Aorta (tissue), 5 donors: ENCODE measurements around the gene EGFL7. TPM values are rescaled to one million over a fixed set of nuclear protein-coding genes. Genes with fewer than 3 reads are reported as not detected.
A peak's percentile ranks its signal among the peaks of the same experiment; 100 is the strongest.

Experiments used
- ATAC-seq: fragments of 200-7000 bp; cut with Tn5 transposase; one replicate; pipeline ENCODE4 v1.9.1; 2022; ENCODE audit warnings: moderate library complexity; ENCODE audit not compliant: low FRiP score
- DNase-seq, 2 donors: peaks; one replicate each; pipeline ENCODE4 v3.0.0-alpha.2; 2020
- H3K27ac ChIP-seq, 2 donors: one replicate each; pipeline ENCODE4 v1.5.1; 2013; ENCODE audit warnings: low read length in 2 of 2, mild to moderate bottlenecking in 2 of 2, moderate library complexity in 2 of 2, control low read depth in 1 of 2, inconsistent platforms in 1 of 2, low read depth in 1 of 2
- H3K27me3 ChIP-seq, 2 donors: one replicate each; pipeline ENCODE4 v1.6.1; 2013; ENCODE audit warnings: control low read depth in 1 of 2, low read length in 1 of 2, mild to moderate bottlenecking in 1 of 2, moderate library complexity in 1 of 2; ENCODE audit not compliant: insufficient read depth in 2 of 2, control insufficient read depth in 1 of 2
- H3K36me3 ChIP-seq, 2 donors: one replicate each; pipeline ENCODE4 v1.6.1; 2013; ENCODE audit warnings: control low read depth in 1 of 2, low read length in 1 of 2, mild to moderate bottlenecking in 1 of 2; ENCODE audit not compliant: insufficient read depth in 2 of 2, control insufficient read depth in 1 of 2
- H3K4me1 ChIP-seq, 2 donors: one replicate each; pipeline ENCODE4 v1.6.1; 2013; ENCODE audit warnings: low read length in 2 of 2, control low read depth in 1 of 2, mild to moderate bottlenecking in 1 of 2, moderate library complexity in 1 of 2; ENCODE audit not compliant: insufficient read depth in 2 of 2, control insufficient read depth in 1 of 2
- H3K4me3 ChIP-seq, 2 donors: one replicate each; pipeline ENCODE4 v1.5.1; 2013; ENCODE audit warnings: low read length in 2 of 2, control low read depth in 1 of 2, mild to moderate bottlenecking in 1 of 2
- H3K9me3 ChIP-seq: one replicate; pipeline ENCODE4 v1.6.1; 2013; ENCODE audit warnings: mild to moderate bottlenecking, low read length; ENCODE audit not compliant: control insufficient read depth
- WGBS, 2 donors: extraction: QIAGEN DNeasy Blood & Tissue Kit; methylation state at CpG; one replicate each; pipeline ENCODE4 v1.1.7; 2013; 5-methylcytosine and 5-hydroxymethylcytosine counted together
- intact Hi-C, 2 donors: fragments of 100-400 bp; cut with DNase I; formaldehyde crosslinking; loops; one replicate each; pipeline versions ENCODE4 v1.14.2 to v1.15.0; 2022
- polyA plus RNA-seq, 2 donors: library from polyadenylated mRNA; stranded (reverse); fragments of 200-250 nt; gene quantifications; one replicate each; pipeline ENCODE4 v1.2.3, GENCODE V29; 2013
- total RNA-seq, 2 donors: library from RNA; stranded (reverse); fragmentation: NEBNext Ultra II Directional; extraction: Animal tissue kit (Norgen Biotek cat#: 25700); gene quantifications; one replicate each; pipeline ENCODE4 v1.2.1, GENCODE V29; 2021
- donor health status: healthy with polysubstance abuse.
- donor health status: Bipolar disorder and iron deficiency.
- donor health status: DM: no; HTN: no; CAD: no.
- donor health status: DM: no; HTN: no; CAD: no.
- donor health status: DM: yes; HTN: yes; CAD: no.

The EGFL7 gene
- total and polyA plus RNA-seq, 4 donors = 13.1 to 308 (median 55.3) TPM

- ATAC-seq = no peak
- 90 to 94% methylated on average over 15 to 19 of the region's 19 CpGs for WGBS, 2 donors
- no peak for DNase-seq
- no peaks in the 10 kb centered on the region for H3K9me3 ChIP-seq
- no peaks in the 10 kb centered on the region for H3K27me3 ChIP-seq
- H3K36me3 ChIP-seq = no peaks in the 10 kb centered on the region
- intact Hi-C loops = no loop called here
- no peaks in the 10 kb centered on the region for H3K4me1 ChIP-seq
- H3K27ac ChIP-seq = no peak overlapping the region
- H3K4me3 ChIP-seq = no peak overlapping the region
Measured at GRCh38 chr9:136623016-136623841, 39.5 kb upstream of the EGFL7 start.

GRCh38 chr9:136623842-136624183, 38.9 kb upstream of the EGFL7 start:
- no peaks in the 10 kb centered on the region for H3K9me3 ChIP-seq
- 73 to 80% methylated on average over 9 to 13 of the region's 13 CpGs for WGBS, 2 donors
- H3K4me3 ChIP-seq = no peak overlapping the region
- intact Hi-C loops = no loop called here
- H3K36me3 ChIP-seq = no peaks in the 10 kb centered on the region
- no peak for DNase-seq
- H3K27me3 ChIP-seq = no peaks in the 10 kb centered on the region
- H3K27ac ChIP-seq = no peak overlapping the region
- ATAC-seq = no peak
- no peaks in the 10 kb centered on the region for H3K4me1 ChIP-seq

GRCh38 chr9:136624184-136624951, 38.3 kb upstream of the EGFL7 start:
- DNase-seq (no peak), ATAC-seq (no peak)
- intact Hi-C loops = no loop called here
- H3K27me3 ChIP-seq = no peaks in the 10 kb centered on the region
- 55 to 67% methylated on average over 16 of the region's 16 CpGs for WGBS, 2 donors
- no peaks in the 10 kb centered on the region for H3K36me3 ChIP-seq
- no peak overlapping the region for H3K27ac ChIP-seq
- H3K9me3 ChIP-seq = no peaks in the 10 kb centered on the region
- H3K4me1 ChIP-seq = no peaks in the 10 kb centered on the region
- no peak overlapping the region for H3K4me3 ChIP-seq

GRCh38 chr9:136625101-136626065, 37.3 kb upstream of the EGFL7 start:
- Histone ChIP-seq H3K36me3 (no peaks in the 10 kb centered on the region), H3K27me3 (no peaks in the 10 kb centered on the region), H3K9me3 (no peaks in the 10 kb centered on the region), H3K4me3 (no peak overlapping the region), H3K27ac (peak overlapping the region in 1 of 2 donors; percentile 39), H3K4me1 (no peaks in the 10 kb centered on the region)
- DNase-seq = peak; percentile 88 to 92
- peak; percentile 74 for ATAC-seq
- WGBS, 2 donors = 8 to 9% methylated on average over 19 of the region's 19 CpGs
- intact Hi-C loops = loop anchor here in 1 of 2 donors (5.0 kb wide), 1 partner anchor 83 kb away; no protein-coding TSS in a partner anchor

GRCh38 chr9:136626066-136626725, 36.5 kb upstream of the EGFL7 start:
- 37% methylated on average over 24 to 30 of the region's 30 CpGs for WGBS, 2 donors
- peak; percentile 3 for ATAC-seq

GRCh38 chr9:136626740-136627642, 35.7 kb upstream of the EGFL7 start:
- no peaks in the 10 kb centered on the region for H3K27me3 ChIP-seq
- 76 to 79% methylated on average over 25 of the region's 25 CpGs for WGBS, 2 donors
- no peaks in the 10 kb centered on the region for H3K36me3 ChIP-seq
- DNase-seq (peak in 1 of 2 donors; percentile 43), ATAC-seq (no peak)
- no peak overlapping the region for H3K27ac ChIP-seq
- H3K4me1 ChIP-seq = no peaks in the 10 kb centered on the region
- intact Hi-C loops = loop anchor here in 1 of 2 donors (5.0 kb wide), 1 partner anchor 85 kb away; no protein-coding TSS in a partner anchor
- H3K4me3 ChIP-seq = no peak overlapping the region
- H3K9me3 ChIP-seq = no peaks in the 10 kb centered on the region

More at GRCh38 chr9:136626066-136626725, 36.5 kb upstream of the EGFL7 start:
- H3K36me3 ChIP-seq = no peaks in the 10 kb centered on the region
- H3K9me3 ChIP-seq = no peaks in the 10 kb centered on the region
- DNase-seq = peak in 1 of 2 donors; percentile 61
- no peaks in the 10 kb centered on the region for H3K4me1 ChIP-seq
- H3K4me3 ChIP-seq = no peak overlapping the region
- intact Hi-C loops = loop anchor here in 1 of 2 donors (5.0 kb wide), 1 partner anchor 84 kb away; no protein-coding TSS in a partner anchor
- peak overlapping the region in 1 of 2 donors; percentile 13 for H3K27ac ChIP-seq
- H3K27me3 ChIP-seq = no peaks in the 10 kb centered on the region

GRCh38 chr9:136627703-136628102, 35.0 kb upstream of the EGFL7 start:
- 92% methylated on average over 17 of the region's 17 CpGs for WGBS, 2 donors
- Histone ChIP-seq H3K36me3 (no peaks in the 10 kb centered on the region), H3K4me1 (no peaks in the 10 kb centered on the region), H3K4me3 (no peak overlapping the region), H3K27ac (no peak overlapping the region), H3K27me3 (no peaks in the 10 kb centered on the region), H3K9me3 (no peaks in the 10 kb centered on the region)
- DNase-seq (no peak), ATAC-seq (no peak)
- intact Hi-C loops = loop anchor here in 1 of 2 donors (5.0 kb wide), 1 partner anchor 85 kb away; no protein-coding TSS in a partner anchor
